HTR-8/SVneo (cell line): ENCODE results near the gene MAD1L1.
"Not testable (repeated sequence)": the region's sequence is repeated elsewhere in the genome, so short reads cannot be mapped to it uniquely, and the experiment has no call there.

ENCODE experiments used
- DNase-seq: peaks from one replicate; pipeline ENCODE4 v3.0.0; 2011; ENCODE audit warnings: low spot score, mixed read lengths; ENCODE audit not compliant: insufficient read length
- FAIRE-seq: peaks from 2 replicates; lab custom pipeline; 2011; peaks lifted over from hg19 to GRCh38; lab: Jason Lieb, UNC

Gene MAD1L1

GRCh38 chr7:2232766-2233520 is at the start of gene MAD1L1:
MAD1L1 (minus strand) TSS chr7:2232945; CDS start chr7:2230133, 2,812 bp downstream.
- FAIRE-seq = peak; percentile 90
- DNase-seq = peak; percentile 99

DNA sequence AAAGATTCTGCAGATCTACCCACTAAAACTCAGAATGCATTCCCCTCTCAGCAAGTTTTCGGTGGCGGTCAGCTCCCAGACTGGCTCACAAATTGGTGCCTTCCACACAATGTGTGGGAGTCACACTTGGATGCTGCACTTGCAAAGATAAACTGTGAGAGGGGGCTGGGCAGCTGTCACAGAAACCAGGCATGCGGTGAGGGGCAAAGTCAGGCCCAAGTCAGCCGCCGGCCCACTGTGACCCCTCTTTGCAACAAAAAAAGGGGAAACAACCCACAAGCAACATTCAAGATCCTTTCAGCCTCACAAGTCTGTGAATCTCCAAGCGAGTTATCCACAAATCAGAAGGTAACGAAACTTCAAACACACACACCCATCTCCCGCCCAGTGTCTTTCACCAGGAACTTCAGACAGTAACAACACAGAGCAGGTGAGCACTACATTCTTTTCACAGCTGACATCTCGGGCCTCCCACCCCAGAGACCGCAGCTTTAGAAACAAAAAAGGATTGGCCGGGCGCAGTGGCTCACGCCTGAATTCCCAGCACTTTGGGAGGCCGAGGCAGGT is 49.5 kb upstream of the MAD1L1 start:
- DNase-seq (no peak), FAIRE-seq (no peak)

GRCh38 chr7:2281541-2281940 is 48.8 kb upstream of the MAD1L1 start:
- FAIRE-seq (no peak), DNase-seq (no peak)

- DNase-seq (no peak), FAIRE-seq (no peak)
Measured at GRCh38 chr7:2280424-2280823, 47.7 kb upstream of the MAD1L1 start.

DNA sequence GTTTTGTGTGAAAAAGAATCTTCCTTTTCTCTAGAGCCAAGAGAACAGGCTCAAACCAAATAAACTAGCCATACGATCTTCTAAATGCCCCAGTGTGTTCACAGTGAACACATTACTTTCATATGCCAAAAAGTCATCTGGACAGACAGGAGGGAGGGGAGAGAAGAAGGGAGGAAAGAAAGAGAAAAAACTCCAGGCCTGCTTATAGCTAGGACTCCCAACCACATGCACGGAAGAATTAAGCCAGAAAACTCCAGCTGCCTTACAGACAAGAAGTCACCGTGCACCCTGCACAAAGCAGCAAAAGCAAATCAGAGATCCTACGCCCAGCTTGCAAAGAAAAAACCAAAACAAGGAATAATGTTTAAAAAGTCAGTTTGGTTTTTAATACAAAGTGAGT is 47.2 kb upstream of the MAD1L1 start:
- no peak for DNase-seq
- FAIRE-seq = no peak

GRCh38 chr7:2278026-2278425 is 45.3 kb upstream of the MAD1L1 start:
- DNase-seq (no peak), FAIRE-seq (no peak)

DNA sequence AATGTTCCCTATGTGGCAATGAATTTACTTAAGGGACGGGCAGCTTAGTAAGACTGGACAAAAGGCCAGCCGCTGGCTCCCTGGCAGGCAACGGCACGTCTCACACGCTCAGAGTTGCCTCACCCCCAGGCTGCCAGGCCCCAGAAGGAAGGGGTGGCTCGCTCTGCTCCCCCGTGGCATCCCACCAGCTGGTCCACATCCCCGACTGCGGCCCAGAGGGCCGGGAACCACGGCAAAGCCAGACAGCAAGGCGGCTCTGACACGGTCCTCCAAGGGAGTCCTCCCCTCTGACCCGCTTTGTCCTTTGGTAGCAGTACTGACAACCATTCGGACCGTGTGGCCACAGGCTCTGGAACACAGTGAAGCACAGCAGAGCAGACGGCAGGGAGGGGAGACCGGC is 43.4 kb upstream of the MAD1L1 start:
- FAIRE-seq (no peak), DNase-seq (no peak)

- DNase-seq (no peak), FAIRE-seq (no peak)
Measured at GRCh38 chr7:2275101-2275500, 42.4 kb upstream of the MAD1L1 start.

DNA sequence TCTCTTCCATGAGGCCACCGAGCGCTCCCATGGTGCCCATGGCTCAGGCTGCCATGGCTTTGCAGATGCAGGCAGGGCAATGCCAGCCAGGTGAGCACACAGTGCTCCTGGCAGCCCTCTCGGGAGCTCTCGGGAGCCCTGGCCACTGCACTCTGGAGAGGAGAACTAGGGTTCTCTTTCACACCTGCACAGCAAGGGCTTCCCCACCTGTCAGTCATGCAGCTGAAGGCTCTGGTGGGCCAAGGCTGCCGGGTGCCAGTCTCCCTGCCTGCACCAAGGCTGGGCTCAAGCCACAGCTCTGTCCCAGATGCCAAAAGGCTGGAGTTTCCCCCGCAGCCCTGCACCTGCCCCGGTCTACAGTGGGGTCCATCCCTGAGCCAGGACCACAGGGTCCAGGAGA is 41.9 kb upstream of the MAD1L1 start:
- FAIRE-seq = no peak
- DNase-seq = no peak

GRCh38 chr7:2273866-2274265 is 41.1 kb upstream of the MAD1L1 start:
- no peak for DNase-seq
- FAIRE-seq = no peak

- no peak for FAIRE-seq
- no peak for DNase-seq
Measured at GRCh38 chr7:2272031-2272430, 39.3 kb upstream of the MAD1L1 start.

- DNase-seq (no peak), FAIRE-seq (no peak)
Measured at GRCh38 chr7:2271273-2272026, 38.7 kb upstream of the MAD1L1 start.

DNA sequence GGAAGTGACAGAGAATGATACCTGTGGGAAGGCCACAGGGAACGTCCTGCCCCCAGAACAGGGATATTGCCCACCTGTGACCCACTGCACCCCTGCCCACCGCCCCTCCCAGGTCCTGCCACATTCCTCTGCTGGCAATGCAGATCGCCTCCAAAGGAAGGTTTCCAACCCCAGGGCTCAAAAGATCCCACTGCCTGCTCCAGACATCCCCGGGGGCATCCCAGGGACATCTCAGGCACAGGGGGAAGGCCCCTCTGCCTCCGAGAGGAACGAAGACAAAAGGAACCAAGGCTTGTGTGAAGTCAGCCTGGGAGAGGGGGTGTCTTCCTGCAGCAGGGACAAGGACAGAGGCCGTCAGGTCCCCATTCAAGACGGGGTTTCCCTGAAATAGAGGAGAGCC is 37.8 kb upstream of the MAD1L1 start:
- DNase-seq (no peak), FAIRE-seq (no peak)

GRCh38 chr7:2269991-2270460 is 37.3 kb upstream of the MAD1L1 start:
- DNase-seq (peak; percentile 63), FAIRE-seq (no peak)

DNA sequence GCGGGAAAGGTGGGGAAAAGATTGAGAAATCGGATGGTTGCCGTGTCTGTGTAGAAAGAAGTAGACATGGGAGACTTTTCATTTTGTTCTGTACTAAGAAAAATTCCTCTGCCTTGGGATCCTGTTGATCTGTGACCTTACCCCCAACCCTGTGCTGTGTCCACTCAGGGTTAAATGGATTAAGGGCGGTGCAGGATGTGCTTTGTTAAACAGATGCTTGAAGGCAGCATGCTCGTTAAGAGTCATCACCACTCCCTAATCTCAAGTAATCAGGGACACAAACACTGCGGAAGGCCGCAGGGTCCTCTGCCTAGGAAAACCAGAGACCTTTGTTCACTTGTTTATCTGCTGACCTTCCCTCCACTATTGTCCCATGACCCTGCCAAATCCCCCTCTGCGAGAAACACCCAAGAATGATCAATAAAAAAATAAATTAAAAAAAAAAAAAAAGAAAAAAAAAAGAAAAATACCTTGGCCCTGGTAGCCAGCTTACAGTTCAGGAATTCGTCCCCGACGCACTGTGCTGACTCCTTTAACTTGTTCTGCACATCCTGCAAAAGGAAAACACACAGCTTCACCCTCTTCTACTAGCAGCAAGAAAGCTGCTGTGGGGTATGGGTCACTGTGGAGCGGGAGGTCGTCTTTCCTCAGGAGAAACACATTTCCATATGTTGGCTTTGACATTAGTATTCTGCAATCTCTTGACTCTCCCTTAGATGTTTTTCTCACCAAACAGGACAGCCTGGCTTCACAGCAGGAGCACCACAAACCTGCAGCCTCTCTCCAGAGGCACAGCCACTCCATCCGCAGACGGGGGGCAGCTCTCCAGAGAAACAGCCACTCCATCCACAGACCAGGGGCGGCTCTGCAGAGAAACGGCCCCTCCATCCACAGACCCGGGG is 36.6 kb upstream of the MAD1L1 start:
- FAIRE-seq, DNase-seq: not testable (repeated sequence)

GRCh38 chr7:2266911-2267310 is 34.2 kb upstream of the MAD1L1 start:
- FAIRE-seq = no peak
- no peak for DNase-seq

- DNase-seq (no peak), FAIRE-seq (no peak)
Measured at GRCh38 chr7:2264158-2264557, 31.4 kb upstream of the MAD1L1 start.

GRCh38 chr7:2263176-2263575 is 30.4 kb upstream of the MAD1L1 start:
- FAIRE-seq (no peak), DNase-seq (no peak)

GRCh38 chr7:2261611-2262010 is 28.9 kb upstream of the MAD1L1 start:
- no peak for DNase-seq
- peak; percentile 23 for FAIRE-seq

- DNase-seq (peak; percentile 80), FAIRE-seq (no peak)
Measured at GRCh38 chr7:2260820-2261219, 28.1 kb upstream of the MAD1L1 start.
